GM12878 (cell line): ENCODE measurements around the gene CHRNE.

ENCODE experiments used
- CTCF ChIP-seq, 3 experiments: IDR thresholded peaks in 2 of 3; conservative IDR thresholded peaks in 1 of 3; 2 replicates each; pipeline ENCODE4 v1.5.1; 2011; ENCODE audit warnings: low read depth in 3 of 3, low read length in 3 of 3, mild to moderate bottlenecking in 3 of 3, control low read depth in 2 of 3, moderate library complexity in 2 of 3, inconsistent platforms in 1 of 3, mixed read lengths in 1 of 3; ENCODE audit not compliant: control insufficient read depth in 2 of 3, insufficient read depth in 1 of 3; ENCODE audit errors: extremely low read depth in 1 of 3
- EZH2 ChIP-seq: IDR thresholded peaks from 2 replicates; pipeline ENCODE4 v1.6.1; 2012; ENCODE audit warnings: low read depth, mild to moderate bottlenecking, control low read depth, inconsistent platforms, low read length, borderline replicate concordance; ENCODE audit not compliant: control insufficient read depth
- MEF2B ChIP-seq: fragments of 450-650 bp; IDR thresholded peaks from 2 replicates; pipeline ENCODE4 v1.6.1; 2018; ENCODE audit warnings: mild to moderate bottlenecking, moderate library complexity; ENCODE audit not compliant: partially characterized antibody, poor library complexity, severe bottlenecking
- POLR2AphosphoS5 ChIP-seq: IDR thresholded peaks from 2 replicates; pipeline ENCODE4 v1.6.1; 2011; ENCODE audit warnings: mild to moderate bottlenecking, low read length, inconsistent platforms
- USF1 ChIP-seq: IDR thresholded peaks from 2 replicates; pipeline ENCODE4 v1.6.1; 2011; ENCODE audit warnings: borderline replicate concordance, low read depth, mild to moderate bottlenecking, moderate library complexity, mixed read lengths, low read length; ENCODE audit not compliant: insufficient read depth; ENCODE audit errors: extremely low read length

GRCh38 chr17:4858882-4859260 lies 44.0 kb downstream of the CHRNE start:
- TF ChIP-seq CTCF (IDR thresholded peaks at IDR 0.05 in 2 of 3, conservative IDR thresholded peaks at IDR 0.05 in 1 of 3; ENCODE audit: control insufficient read depth in 2 of 3, extremely low read depth in 1 of 3, insufficient read depth in 1 of 3, low read depth in 3 of 3, low read length in 3 of 3) (no peak), POLR2AphosphoS5 (no peak), USF1 (no peak), EZH2 (no peak), MEF2B (no peak)
